K562 (cell line): ENCODE data around the gene MAPK4. TPM values are rescaled to one million over a fixed set of nuclear protein-coding genes. Genes with fewer than 3 reads are reported as not detected.

Experiments used
- ATAC-seq: fragments of 200-7000 bp; cut with Tn5 transposase; 3 replicates; pipeline ENCODE4 v1.9.1; 2020; ENCODE audit warnings: moderate library complexity
- BruUV-seq: library from RNA; stranded (reverse); fragments of 400-500 nt; replicated peaks from 2 replicates; lab custom pipeline; 2021; lab: Mats Ljungman, UMichigan
- CTCF ChIA-PET: fragments of 300-600 bp; formaldehyde crosslinking; extraction: SDS; loops from one replicate; lab custom pipeline; 2021; ENCODE audit warnings: low intra/inter-chr PET ratio; lab: Yijun Ruan, JAX
- POLR2A ChIA-PET: fragments of 300-600, 350-650 bp; sonication (Branson Sonifier 250); formaldehyde crosslinking; extraction: SDS; loops from one replicate; lab custom pipeline; 2021; ENCODE audit warnings: antibody characterized with exemption, inconsistent platforms; lab: Yijun Ruan, JAX
- DNase-seq, 4 experiments: peaks; one replicate each; pipeline versions ENCODE4 v3.0.0 to v3.0.0-alpha.2; 2011 to 2018; ENCODE audit warnings: low spot score in 3 of 4, mixed read lengths in 3 of 4; ENCODE audit errors: extremely low read depth in 1 of 4
- FAIRE-seq: peaks from 2 replicates; lab custom pipeline; 2011; peaks lifted over from hg19 to GRCh38; lab: Jason Lieb, UNC
- H2AFZ ChIP-seq: 2 replicates; pipeline ENCODE4 v1.6.0; 2011; ENCODE audit warnings: low read depth, low read length, control low read depth, inconsistent platforms
- H3K27ac ChIP-seq: fragments of 200-600 bp; 3 replicates; pipeline ENCODE4 v1.8.0; 2011; ENCODE audit warnings: low read depth, mild to moderate bottlenecking, control low read depth, inconsistent platforms, low read length, moderate library complexity, mixed read lengths; ENCODE audit errors: extremely low read depth
- H3K27me3 ChIP-seq, 2 experiments: fragments of 300-600 bp in 1 of 2; 2 replicates in 1 of 2; 3 replicates in 1 of 2; pipeline versions ENCODE4 v1.6.0 to v1.8.0; 2011; ENCODE audit warnings: inconsistent platforms in 2 of 2, low read length in 2 of 2, mild to moderate bottlenecking in 1 of 2, mixed read lengths in 1 of 2, moderate library complexity in 1 of 2; ENCODE audit not compliant: control insufficient read depth in 2 of 2, insufficient read depth in 2 of 2
- H3K36me3 ChIP-seq: fragments of 300-600 bp; 3 replicates; pipeline ENCODE4 v1.8.0; 2011; ENCODE audit warnings: mild to moderate bottlenecking, low read length, inconsistent platforms; ENCODE audit not compliant: control insufficient read depth, insufficient read depth
- H3K4me1 ChIP-seq, 2 experiments: fragments of 200-600 bp in 1 of 2; replicated peaks in 1 of 2; 2 replicates in 1 of 2; 3 replicates in 1 of 2; pipeline versions ENCODE4 v1.5.1 to v1.8.0; 2011; ENCODE audit warnings: inconsistent platforms in 2 of 2, low read length in 2 of 2, mild to moderate bottlenecking in 1 of 2, mixed read lengths in 1 of 2, moderate library complexity in 1 of 2; ENCODE audit not compliant: control insufficient read depth in 2 of 2, insufficient read depth in 2 of 2
- H3K4me2 ChIP-seq: 2 replicates; pipeline ENCODE4 v1.6.1; 2011; ENCODE audit warnings: low read length, control low read depth, inconsistent platforms, mixed read lengths; ENCODE audit not compliant: insufficient read depth
- H3K4me3 ChIP-seq: fragments of 200-600 bp; sonication (generic), shearing (Covaris generic); 2 replicates; pipeline ENCODE4 v1.5.1; 2016; ENCODE audit warnings: control low read depth, inconsistent platforms
- H3K79me2 ChIP-seq: fragments of 200-600 bp; 3 replicates; pipeline ENCODE4 v1.8.0; 2011; ENCODE audit warnings: low read length, inconsistent platforms; ENCODE audit not compliant: control insufficient read depth, insufficient read depth
- H3K9ac ChIP-seq, 2 experiments: 2 replicates each; pipeline versions ENCODE4 v1.6.0 to v1.6.1; 2011; ENCODE audit warnings: low read depth in 2 of 2, low read length in 2 of 2, control low read depth in 1 of 2, inconsistent platforms in 1 of 2, mild to moderate bottlenecking in 1 of 2, mixed read lengths in 1 of 2; ENCODE audit not compliant: insufficient read depth in 1 of 2
- H3K9me1 ChIP-seq: one replicate; pipeline ENCODE4 v1.6.0; 2011; ENCODE audit warnings: inconsistent platforms, mild to moderate bottlenecking, low read length, moderate library complexity; ENCODE audit not compliant: control insufficient read depth, insufficient read depth
- H3K9me3 ChIP-seq: replicated peaks from 2 replicates; pipeline ENCODE4 v1.5.1; 2011; ENCODE audit warnings: low read depth, low read length, inconsistent platforms; ENCODE audit not compliant: control insufficient read depth, insufficient read depth
- H4K20me1 ChIP-seq: replicated peaks from 2 replicates; pipeline ENCODE4 v1.6.1; 2011; ENCODE audit warnings: low read length, inconsistent platforms, mixed read lengths; ENCODE audit not compliant: control insufficient read depth, insufficient read depth
- CC2D1A ChIP-seq: fragments of 450-650 bp; IDR thresholded peaks from 2 replicates; pipeline ENCODE4 v1.6.1; 2017; ENCODE audit warnings: mild to moderate bottlenecking
- CHD1 ChIP-seq: fragments of 200-600 bp; sonication (generic); IDR thresholded peaks from one replicate; pipeline ENCODE4 v1.6.1; 2012; ENCODE audit warnings: mild to moderate bottlenecking, moderate library complexity, low read length, inconsistent platforms
- EP300 ChIP-seq: IDR thresholded peaks from 2 replicates; pipeline ENCODE4 v1.6.1; 2012; ENCODE audit warnings: low read length, improper control_type of control experiment
- FOXO4 ChIP-seq: fragments of 450-650 bp; formaldehyde crosslinking; IDR thresholded peaks from 2 replicates; pipeline ENCODE4 v1.4.0; 2020; ENCODE audit warnings: mild to moderate bottlenecking, moderate library complexity
- RBM39 ChIP-seq: fragments of 200-400 bp; formaldehyde crosslinking; optimal IDR thresholded peaks from 2 replicates; pipeline ENCODE3; 2018; ENCODE audit warnings: low read depth, low read length
- SRSF7 ChIP-seq: fragments of 200-400 bp; formaldehyde crosslinking; optimal IDR thresholded peaks from 2 replicates; pipeline ENCODE3; 2017; ENCODE audit warnings: mild to moderate bottlenecking, low read depth, low read length
- ZBTB2 ChIP-seq: fragments of 450-650 bp; IDR thresholded peaks from 2 replicates; pipeline ENCODE4 v1.6.1; 2016; ENCODE audit warnings: antibody characterized with exemption
- ZNF76 ChIP-seq: fragments of 250-450 bp; sonication (Bioruptor Pico); IDR thresholded peaks from 2 replicates; pipeline ENCODE4 v1.4.0; 2020; ENCODE audit warnings: mild to moderate bottlenecking, moderate library complexity, borderline replicate concordance
- WGBS: fragments of 100-300 bp; shearing (Covaris generic); methylation state at CpG from one replicate; pipeline ENCODE4 v1.1.6; 2016; ENCODE audit warnings: low coverage, mixed read lengths; ENCODE audit not compliant: insufficient coverage; ENCODE audit errors: missing lambda C conversion rate; 5-methylcytosine and 5-hydroxymethylcytosine counted together
- in situ Hi-C: fragments of 300-500 bp; cut with MboI; formaldehyde crosslinking; loops from 4 replicates; pipeline ENCODE4 v1.15.0; 2018; ENCODE audit warnings: inconsistent platforms, mixed read lengths
- intact Hi-C: fragments of 100-400 bp; cut with micrococcal nuclease; formaldehyde crosslinking; loops from 2 replicates; pipeline ENCODE4 v1.14.2; 2022
- polyA plus RNA-seq, 8 experiments: library from polyadenylated mRNA; depleted of rRNA in 4 of 8; stranded (reverse) in 5 of 8; unstranded in 3 of 8; fragments of >200 nt; fragmentation: Nextera tagmentation in 2 of 8; fragmentation: Illumina TruSeq in 1 of 8; extraction: Ambion mirVana in 2 of 8; extraction: Trizol in 1 of 8; gene quantifications; 2 replicates each; pipeline versions ENCODE4 v1.2.1 to v1.2.3, GENCODE V29; 2011 to 2014; ENCODE audit warnings: inconsistent platforms in 1 of 8, missing spikeins in 1 of 8
- total RNA-seq, 7 experiments: library from RNA; depleted of rRNA in 6 of 7; stranded (reverse); fragments of >200 nt in 6 of 7; fragmentation: Illumina TruSeq in 2 of 7; extraction: Trizol in 2 of 7; gene quantifications; 2 replicates each; pipeline versions ENCODE4 v1.2.1 to v1.2.3, GENCODE V29; 2011 to 2021; ENCODE audit warnings: low replicate concordance in 1 of 7

The MAPK4 gene
- total and polyA plus RNA-seq, 9 of the 15 experiments (the other 6 are each of a cell fraction or from before 2014, with no cell fraction given) = not detected

- Histone ChIP-seq H3K4me1 (no peaks in the 10 kb centered on the region), H3K9me1 (no peaks in the 10 kb centered on the region), H3K4me3 (no peak overlapping the region), H3K9ac (no peak overlapping the region), H3K27me3 (no peaks in the 10 kb centered on the region), H3K79me2 (no peaks in the 10 kb centered on the region), H3K9me3 (no peaks in the 10 kb centered on the region), H4K20me1 (no peaks in the 10 kb centered on the region), H3K36me3 (no peaks in the 10 kb centered on the region), H3K4me2 (no peak overlapping the region), H2AFZ (no peak overlapping the region), H3K27ac (no peak overlapping the region)
- FAIRE-seq (no peak), DNase-seq (no peak), ATAC-seq (no peak)
- in situ Hi-C loops = no loop called here
- intact Hi-C loops = no loop called here
- BruUV-seq = no TSS peak
- CTCF ChIA-PET = no interaction called here
- POLR2A ChIA-PET = no interaction called here
- whole genome bisulfite sequencing = 0% methylated on average over 3 of the region's 3 CpGs
- TF ChIP-seq ZNF76 (CRISPR knock-in tag) (no peak), SRSF7 (no peak), RBM39 (no peak), ZBTB2 (no peak), EP300 (no peak), FOXO4 (CRISPR knock-in tag) (no peak), CHD1 (no peak), CC2D1A (no peak)
These were observed 32.1 kb upstream of the MAPK4 start for GRCh38 chr18:50527636-50528307.
